H9 (cell line): Measurements from ENCODE around the gene PTRH1. TPM values are rescaled to one million over a fixed set of nuclear protein-coding genes. Genes with fewer than 3 reads are reported as not detected.
A peak's percentile ranks its signal among the peaks of the same experiment; 100 is the strongest.

ENCODE experiments used
- DNase-seq: peaks from one replicate; pipeline ENCODE4 v3.0.0-alpha.2; 2017
- H2AFZ ChIP-seq: one replicate; pipeline ENCODE4 v1.6.1; 2013; ENCODE audit warnings: mild to moderate bottlenecking, low read length, control low read depth, moderate library complexity
- H2AK5ac ChIP-seq: 2 replicates; pipeline ENCODE4 v1.6.1; 2013; ENCODE audit warnings: low read length, control low read depth, mixed read lengths; ENCODE audit not compliant: insufficient read length
- H2BK120ac ChIP-seq: one replicate; pipeline ENCODE4 v1.6.1; 2013; ENCODE audit warnings: low read depth, mild to moderate bottlenecking, low read length, control low read depth, inconsistent platforms; ENCODE audit not compliant: poor library complexity, severe bottlenecking
- H2BK12ac ChIP-seq: 2 replicates; pipeline ENCODE4 v1.6.1; 2013; ENCODE audit warnings: low read length, control low read depth, mixed read lengths, low read depth; ENCODE audit not compliant: insufficient read length
- H2BK15ac ChIP-seq: 2 replicates; pipeline ENCODE4 v1.6.1; 2013; ENCODE audit warnings: low read depth, low read length, control low read depth
- H2BK20ac ChIP-seq: one replicate; pipeline ENCODE4 v1.6.1; 2013; ENCODE audit warnings: low read depth, mild to moderate bottlenecking, low read length, control low read depth, inconsistent platforms; ENCODE audit not compliant: poor library complexity, severe bottlenecking
- H2BK5ac ChIP-seq: 2 replicates; pipeline ENCODE4 v1.6.1; 2013; ENCODE audit warnings: low read length, control low read depth, mixed read lengths; ENCODE audit not compliant: insufficient read length
- H3K14ac ChIP-seq: 2 replicates; pipeline ENCODE4 v1.6.1; 2013; ENCODE audit warnings: low read length, control low read depth; ENCODE audit not compliant: insufficient read depth
- H3K18ac ChIP-seq: 2 replicates; pipeline ENCODE4 v1.6.1; 2013; ENCODE audit warnings: low read depth, mild to moderate bottlenecking, mixed read lengths, low read length, control low read depth; ENCODE audit not compliant: insufficient read length
- H3K23ac ChIP-seq: 2 replicates; pipeline ENCODE4 v1.6.1; 2013; ENCODE audit warnings: low read length, control low read depth, mixed read lengths, low read depth; ENCODE audit not compliant: insufficient read length
- H3K23me2 ChIP-seq: 2 replicates; pipeline ENCODE4 v1.6.1; 2013; ENCODE audit warnings: low read depth, mild to moderate bottlenecking, mixed read lengths, low read length, control low read depth; ENCODE audit not compliant: insufficient read length, poor library complexity, severe bottlenecking
- H3K27ac ChIP-seq: 2 replicates; pipeline ENCODE4 v1.5.1; 2013; ENCODE audit warnings: low read length, control low read depth, mixed read lengths, low read depth; ENCODE audit not compliant: insufficient read length
- H3K27me3 ChIP-seq: 2 replicates; pipeline ENCODE4 v1.6.1; 2013; ENCODE audit warnings: low read length, control low read depth, inconsistent platforms; ENCODE audit not compliant: insufficient read depth
- H3K4ac ChIP-seq: 2 replicates; pipeline ENCODE4 v1.6.1; 2013; ENCODE audit warnings: low read depth, mild to moderate bottlenecking, control low read depth, inconsistent platforms, low read length, moderate library complexity
- H3K4me1 ChIP-seq: 2 replicates; pipeline ENCODE4 v1.6.1; 2013; ENCODE audit warnings: low read length, control low read depth, inconsistent platforms; ENCODE audit not compliant: insufficient read depth
- H3K4me2 ChIP-seq: 2 replicates; pipeline ENCODE4 v1.6.1; 2013; ENCODE audit warnings: low read length, control low read depth, mixed read lengths; ENCODE audit not compliant: insufficient read length, insufficient read depth
- H3K56ac ChIP-seq: 2 replicates; pipeline ENCODE4 v1.6.1; 2013; ENCODE audit warnings: low read depth, mild to moderate bottlenecking, mixed read lengths, low read length, control low read depth; ENCODE audit not compliant: insufficient read length
- H3K79me1 ChIP-seq: 2 replicates; pipeline ENCODE4 v1.6.1; 2013; ENCODE audit warnings: low read depth, mild to moderate bottlenecking, moderate library complexity, low read length, control low read depth, inconsistent platforms; ENCODE audit not compliant: insufficient read depth, poor library complexity, severe bottlenecking
- H3K79me2 ChIP-seq: 2 replicates; pipeline ENCODE4 v1.6.1; 2013; ENCODE audit warnings: low read length, control low read depth, inconsistent platforms; ENCODE audit not compliant: insufficient read depth
- H3K9ac ChIP-seq: 2 replicates; pipeline ENCODE4 v1.6.1; 2013; ENCODE audit warnings: low read length, control low read depth, mixed read lengths; ENCODE audit not compliant: insufficient read length; ENCODE audit errors: extremely low read depth
- H3K9me3 ChIP-seq: one replicate; pipeline ENCODE4 v1.6.1; 2013; ENCODE audit warnings: low read depth, low read length, inconsistent platforms; ENCODE audit not compliant: control insufficient read depth
- H3T11ph ChIP-seq: one replicate; pipeline ENCODE4 v1.6.1; 2013; ENCODE audit warnings: mild to moderate bottlenecking, low read length, control low read depth, inconsistent platforms
- H4K20me1 ChIP-seq: one replicate; pipeline ENCODE4 v1.6.1; 2013; ENCODE audit not compliant: control insufficient read depth, insufficient read length, insufficient read depth
- H4K5ac ChIP-seq: 2 replicates; pipeline ENCODE4 v1.6.1; 2013; ENCODE audit warnings: low read depth, mild to moderate bottlenecking, mixed read lengths, low read length, control low read depth; ENCODE audit not compliant: insufficient read length
- H4K8ac ChIP-seq: replicated peaks from 2 replicates; pipeline ENCODE4 v1.6.1; 2013; ENCODE audit warnings: low read length, control low read depth, mixed read lengths, low read depth; ENCODE audit not compliant: insufficient read length
- H4K91ac ChIP-seq: 2 replicates; pipeline ENCODE4 v1.6.1; 2013; ENCODE audit warnings: low read depth, mild to moderate bottlenecking, moderate library complexity, mixed read lengths, low read length, control low read depth; ENCODE audit not compliant: insufficient read length
- H3K27ac Mint-ChIP-seq, 3 experiments: 2 replicates in 2 of 3; 3 replicates in 1 of 3; pipeline ENCODE4 v1.8.0; 2020 to 2021; ENCODE audit warnings: mixed read lengths in 3 of 3, mild to moderate bottlenecking in 1 of 3, moderate library complexity in 1 of 3
- H3K27me3 Mint-ChIP-seq: 2 replicates; pipeline ENCODE4 v1.8.0; 2021; ENCODE audit warnings: low read depth, mild to moderate bottlenecking, moderate library complexity, mixed read lengths
- H3K36me3 Mint-ChIP-seq, 3 experiments: 2 replicates in 2 of 3; 3 replicates in 1 of 3; pipeline ENCODE4 v1.8.0; 2020 to 2021; ENCODE audit warnings: low read depth in 3 of 3, mixed read lengths in 3 of 3; ENCODE audit not compliant: insufficient read depth in 1 of 3
- H3K4me1 Mint-ChIP-seq, 2 experiments: 2 replicates each; pipeline ENCODE4 v1.8.0; 2020; ENCODE audit warnings: mixed read lengths in 2 of 2
- H3K4me3 Mint-ChIP-seq, 2 experiments: 2 replicates in 1 of 2; 3 replicates in 1 of 2; pipeline ENCODE4 v1.8.0; 2020 to 2021; ENCODE audit warnings: mild to moderate bottlenecking in 2 of 2, mixed read lengths in 2 of 2, moderate library complexity in 1 of 2
- H3K9me3 Mint-ChIP-seq, 2 experiments: 2 replicates in 1 of 2; 3 replicates in 1 of 2; pipeline ENCODE4 v1.8.0; 2020; ENCODE audit warnings: mild to moderate bottlenecking in 2 of 2, mixed read lengths in 2 of 2, moderate library complexity in 1 of 2
- CTCF ChIP-seq: fragments of 200-600 bp; sonication (generic); conservative IDR thresholded peaks from 3 replicates; pipeline ENCODE4 v1.8.0; 2021; ENCODE audit warnings: antibody characterized with exemption, mild to moderate bottlenecking
- WGBS: extraction: QIAGEN DNeasy Blood & Tissue Kit; methylation state at CpG from one replicate; pipeline ENCODE4 v1.1.7; 2013; ENCODE audit warnings: missing lambda C conversion rate, low lambda C conversion rate, mixed read lengths; ENCODE audit not compliant: insufficient read length; ENCODE audit errors: extremely low coverage; 5-methylcytosine and 5-hydroxymethylcytosine counted together
- long read RNA-seq: library from polyadenylated mRNA; unstranded; transcript quantifications from one replicate; pipeline ENCODE4 v2.0.0, GENCODE V29; 2020
- total RNA-seq: library from RNA; stranded (reverse); gene quantifications from 2 replicates; pipeline ENCODE4 v1.2.1, GENCODE V29; 2021

The PTRH1 gene, protein sequence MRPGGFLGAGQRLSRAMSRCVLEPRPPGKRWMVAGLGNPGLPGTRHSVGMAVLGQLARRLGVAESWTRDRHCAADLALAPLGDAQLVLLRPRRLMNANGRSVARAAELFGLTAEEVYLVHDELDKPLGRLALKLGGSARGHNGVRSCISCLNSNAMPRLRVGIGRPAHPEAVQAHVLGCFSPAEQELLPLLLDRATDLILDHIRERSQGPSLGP
- total RNA-seq = 10.6 and 10.9 TPM in 2 replicates
- long read RNA-seq, transcript PTRH1-208 (5 exons, 814 nt) = major isoform, 12 of 25 reads
- long read RNA-seq, partial matches to known transcripts = 7 of 25 reads
- long read RNA-seq, other reads (novel, unspliced or antisense) = 3 of 25 reads

- H3K18ac ChIP-seq = peak within 1 kb of the TSS; percentile 39
These were observed at the start of gene PTRH1, which contains the start of gene TTC16 for GRCh38 chr9:127715470-127716337. Gene PTRH1, minus strand, starts transcription at chr9:127715663. Its CDS starts 24 bp downstream, at chr9:127715639. Gene TTC16, plus strand, starts transcription at chr9:127716079. Its CDS starts 67 bp downstream, at chr9:127716146.

More at GRCh38 chr9:127715470-127716337, at the start of gene PTRH1, which contains the start of gene TTC16:
- peaks cover 20 to 28% of the 10 kb centered on the region in 2 experiments for H3K4me1 Mint-ChIP-seq
- peaks cover 5% of the 10 kb centered on the region for H3K27me3 Mint-ChIP-seq
- no peak within 1 kb of the TSS for H2BK15ac ChIP-seq
- H3K36me3 Mint-ChIP-seq = no peaks in the 10 kb centered on the region; a peak in 1 of 7 replicates
- H2BK12ac ChIP-seq = no peak within 1 kb of the TSS
- H3K27ac Mint-ChIP-seq = peak within 1 kb of the TSS; percentile 31 to 97 (median 70); a peak in 4 of 7 replicates
- no peak within 1 kb of the TSS for H4K8ac ChIP-seq
- H3T11ph ChIP-seq = no peak within 1 kb of the TSS
- TF ChIP-seq CTCF = no peak
- no peaks in the 10 kb centered on the region; the same call in 1 of the 2 replicates for H3K4me1 ChIP-seq
- no peaks in the 10 kb centered on the region for H3K79me2 ChIP-seq
- no peak within 1 kb of the TSS for H4K5ac ChIP-seq
- H2BK20ac ChIP-seq = no peak within 1 kb of the TSS
- H3K23ac ChIP-seq = no peak within 1 kb of the TSS
- no peak within 1 kb of the TSS for H3K56ac ChIP-seq
- peaks cover 13% of the 10 kb centered on the region for H3K23me2 ChIP-seq
- no peak within 1 kb of the TSS for H2AK5ac ChIP-seq
- H3K79me1 ChIP-seq = no peaks in the 10 kb centered on the region
- H4K20me1 ChIP-seq = no peaks in the 10 kb centered on the region
- no peak within 1 kb of the TSS for H3K9ac ChIP-seq
- H3K27me3 ChIP-seq = no peaks in the 10 kb centered on the region
- peak; percentile 97 for DNase-seq
- H3K27ac ChIP-seq = no peak within 1 kb of the TSS
- H2AFZ ChIP-seq = peak within 1 kb of the TSS; percentile 89
- WGBS = no CpG with 5 or more reads among the region's 65 CpGs
- H4K91ac ChIP-seq = no peak within 1 kb of the TSS
- no peak within 1 kb of the TSS for H2BK5ac ChIP-seq
- no peak within 1 kb of the TSS for H2BK120ac ChIP-seq
- no peaks in the 10 kb centered on the region for H3K9me3 ChIP-seq
- H3K4me2 ChIP-seq = peak within 1 kb of the TSS; percentile 77
- H3K9me3 Mint-ChIP-seq = no peaks in the 10 kb centered on the region
- H3K4me3 Mint-ChIP-seq = peak within 1 kb of the TSS; percentile 89 to 98
- H3K4ac ChIP-seq = no peak within 1 kb of the TSS
- H3K14ac ChIP-seq = peak within 1 kb of the TSS; percentile 74
